ENCODE measurements around the gene EXTL2.

DNA sequence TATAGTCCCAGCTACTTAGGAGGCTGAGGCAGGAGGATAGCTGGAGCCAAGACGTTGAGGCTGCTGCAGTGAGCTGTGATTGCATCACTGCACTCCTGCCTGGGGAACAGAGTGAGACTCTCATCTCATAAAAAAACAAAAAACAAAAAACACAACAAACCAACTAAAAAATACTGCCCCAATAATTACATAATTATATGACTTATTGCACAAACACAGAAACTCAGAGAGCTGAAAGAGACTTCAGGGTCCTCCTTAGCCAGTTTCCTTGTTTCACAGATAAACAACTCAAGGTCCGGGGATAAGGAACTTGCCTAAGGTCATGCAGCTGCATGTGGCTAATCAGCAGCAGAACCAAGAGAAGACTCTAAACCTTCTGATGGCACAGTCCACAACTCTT lies 11.9 kb downstream of the EXTL2 start:
- TF ChIP-seq, protein P1, sequence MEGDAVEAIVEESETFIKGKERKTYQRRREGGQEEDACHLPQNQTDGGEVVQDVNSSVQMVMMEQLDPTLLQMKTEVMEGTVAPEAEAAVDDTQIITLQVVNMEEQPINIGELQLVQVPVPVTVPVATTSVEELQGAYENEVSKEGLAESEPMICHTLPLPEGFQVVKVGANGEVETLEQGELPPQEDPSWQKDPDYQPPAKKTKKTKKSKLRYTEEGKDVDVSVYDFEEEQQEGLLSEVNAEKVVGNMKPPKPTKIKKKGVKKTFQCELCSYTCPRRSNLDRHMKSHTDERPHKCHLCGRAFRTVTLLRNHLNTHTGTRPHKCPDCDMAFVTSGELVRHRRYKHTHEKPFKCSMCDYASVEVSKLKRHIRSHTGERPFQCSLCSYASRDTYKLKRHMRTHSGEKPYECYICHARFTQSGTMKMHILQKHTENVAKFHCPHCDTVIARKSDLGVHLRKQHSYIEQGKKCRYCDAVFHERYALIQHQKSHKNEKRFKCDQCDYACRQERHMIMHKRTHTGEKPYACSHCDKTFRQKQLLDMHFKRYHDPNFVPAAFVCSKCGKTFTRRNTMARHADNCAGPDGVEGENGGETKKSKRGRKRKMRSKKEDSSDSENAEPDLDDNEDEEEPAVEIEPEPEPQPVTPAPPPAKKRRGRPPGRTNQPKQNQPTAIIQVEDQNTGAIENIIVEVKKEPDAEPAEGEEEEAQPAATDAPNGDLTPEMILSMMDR (IDR thresholded peaks at IDR 0.05), result no peak
- TF ChIP-seq ZNF512 (CRISPR knock-in tag; IDR thresholded peaks at IDR 0.05; ENCODE audit: borderline replicate concordance), result no peak
- no peak for TF ChIP-seq ESRRA (CRISPR knock-in tag; IDR thresholded peaks at IDR 0.05; ENCODE audit: borderline replicate concordance)
- no peak for TF ChIP-seq ZNF138 (CRISPR knock-in tag; conservative IDR thresholded peaks at IDR 0.05)
- no peak for TF ChIP-seq SP1 (CRISPR knock-in tag; conservative IDR thresholded peaks at IDR 0.05)
